ENCODE results near the gene ATM. TPM values are rescaled to one million over a fixed set of nuclear protein-coding genes. Genes with fewer than 3 reads are reported as not detected.

Gene ATM
- total and polyA plus RNA-seq, 2 donors (not counting 3 experiments of a cell fraction or from before 2014, with no cell fraction given), result 11.8 to 49.7 TPM

DNA sequence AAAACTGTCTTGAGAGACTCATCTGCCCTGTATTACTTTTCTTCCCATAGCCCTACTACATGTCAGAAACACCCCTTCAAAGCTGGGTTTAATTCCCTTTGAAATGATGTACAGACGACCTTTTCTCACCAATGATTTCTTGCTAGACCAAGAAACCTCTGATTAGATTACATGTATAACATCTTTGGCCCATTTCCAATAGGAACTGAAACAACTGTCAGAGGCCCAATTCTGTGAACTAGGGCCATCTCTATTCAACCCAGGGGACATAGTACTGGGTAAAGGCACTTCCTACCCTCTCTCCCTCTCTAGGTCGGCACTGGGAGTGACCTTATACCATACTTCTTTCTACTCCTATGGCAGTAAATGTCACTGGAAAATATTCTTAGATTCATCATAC is 19.8 kb upstream of the ATM start:
- Histone ChIP-seq H3K9me3 (replicated peaks; ENCODE audit: control insufficient read depth, insufficient read depth, low read length) (no peaks in the 10 kb centered on the region), H3K4me2 (ENCODE audit: insufficient read depth, low read length) (no peak overlapping the region), H2AFZ (ENCODE audit: low read depth, low read length) (no peak overlapping the region), H3K27me3 (ENCODE audit: control insufficient read depth in 2 of 2, insufficient read depth in 2 of 2, low read length in 2 of 2) (no peaks in the 10 kb centered on the region), H4K20me1 (replicated peaks; ENCODE audit: control insufficient read depth, extremely low read depth, insufficient read depth, low read length) (no peaks in the 10 kb centered on the region), H3K4me3 (replicated peaks in 1 of 3; ENCODE audit: insufficient read depth in 1 of 3, low read depth in 1 of 3, low read length in 3 of 3) (no peak overlapping the region), H3K27ac (ENCODE audit: insufficient read depth, low read depth, low read length) (no peak overlapping the region), H3K79me2 (ENCODE audit: control insufficient read depth, insufficient read depth, low read length) (peaks cover 37% of the 10 kb centered on the region), H3K4me1 (ENCODE audit: control insufficient read depth, extremely low read depth, insufficient read depth, low read length) (no peaks in the 10 kb centered on the region), H3K36me3 (ENCODE audit: control insufficient read depth in 2 of 2, extremely low read depth in 1 of 2, insufficient read depth in 2 of 2, low read length in 2 of 2) (peaks cover 12 to 25% of the 10 kb centered on the region in 2 experiments), H3K9ac (replicated peaks; ENCODE audit: extremely low read depth, insufficient read depth, low read length) (no peak overlapping the region), H3K9me1 (replicated peaks; ENCODE audit: control insufficient read depth, extremely low read depth, insufficient read depth, low read length) (no peaks in the 10 kb centered on the region)
- DNase-seq (ENCODE audit: low read depth, low spot score) (no peak), FAIRE-seq (no peak)
- ChIA-PET CTCF (no interaction called here), POLR2A (no interaction called here)
- TF ChIP-seq EZH2 (IDR thresholded peaks at IDR 0.05; ENCODE audit: borderline replicate concordance, low read depth, low read length, severe bottlenecking), result no peak
- no peak for TF ChIP-seq FOS (IDR thresholded peaks at IDR 0.05; ENCODE audit: borderline replicate concordance, insufficient read depth, low read length)
- no peak for TF ChIP-seq POLR2AphosphoS5 (IDR thresholded peaks at IDR 0.05; ENCODE audit: insufficient read depth, low read depth, low read length)
- no peak for TF ChIP-seq MYC (IDR thresholded peaks at IDR 0.05; ENCODE audit: low read depth, low read length)
- TF ChIP-seq, protein P1, sequence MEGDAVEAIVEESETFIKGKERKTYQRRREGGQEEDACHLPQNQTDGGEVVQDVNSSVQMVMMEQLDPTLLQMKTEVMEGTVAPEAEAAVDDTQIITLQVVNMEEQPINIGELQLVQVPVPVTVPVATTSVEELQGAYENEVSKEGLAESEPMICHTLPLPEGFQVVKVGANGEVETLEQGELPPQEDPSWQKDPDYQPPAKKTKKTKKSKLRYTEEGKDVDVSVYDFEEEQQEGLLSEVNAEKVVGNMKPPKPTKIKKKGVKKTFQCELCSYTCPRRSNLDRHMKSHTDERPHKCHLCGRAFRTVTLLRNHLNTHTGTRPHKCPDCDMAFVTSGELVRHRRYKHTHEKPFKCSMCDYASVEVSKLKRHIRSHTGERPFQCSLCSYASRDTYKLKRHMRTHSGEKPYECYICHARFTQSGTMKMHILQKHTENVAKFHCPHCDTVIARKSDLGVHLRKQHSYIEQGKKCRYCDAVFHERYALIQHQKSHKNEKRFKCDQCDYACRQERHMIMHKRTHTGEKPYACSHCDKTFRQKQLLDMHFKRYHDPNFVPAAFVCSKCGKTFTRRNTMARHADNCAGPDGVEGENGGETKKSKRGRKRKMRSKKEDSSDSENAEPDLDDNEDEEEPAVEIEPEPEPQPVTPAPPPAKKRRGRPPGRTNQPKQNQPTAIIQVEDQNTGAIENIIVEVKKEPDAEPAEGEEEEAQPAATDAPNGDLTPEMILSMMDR (IDR thresholded peaks at IDR 0.05; ENCODE audit: extremely low read depth in 1 of 2, insufficient read depth in 1 of 2, low read depth in 1 of 2, low read length in 2 of 2), result no peak
- TF ChIP-seq GATA2 (IDR thresholded peaks at IDR 0.05; ENCODE audit: insufficient read depth, insufficient read length, low read depth, low read length), result no peak
- TF ChIP-seq POLR2A (IDR thresholded peaks at IDR 0.05; ENCODE audit: low read depth, low read length), result no peak
- TF ChIP-seq JUN (IDR thresholded peaks at IDR 0.05; ENCODE audit: borderline replicate concordance, insufficient read depth, insufficient read length, low read depth), result no peak
- TF ChIP-seq, protein P2, sequence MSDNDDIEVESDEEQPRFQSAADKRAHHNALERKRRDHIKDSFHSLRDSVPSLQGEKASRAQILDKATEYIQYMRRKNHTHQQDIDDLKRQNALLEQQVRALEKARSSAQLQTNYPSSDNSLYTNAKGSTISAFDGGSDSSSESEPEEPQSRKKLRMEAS (IDR thresholded peaks at IDR 0.05; ENCODE audit: insufficient read depth, insufficient read length), result no peak
- dilution Hi-C loops (cut with MboI; ENCODE audit: extremely low pct_ligation_motif_present, low sequenced_read_pairs) (no loop called here), intact Hi-C loops (cut with micrococcal nuclease) (no loop called here)
- no TSS peak for BruUV-seq (replicated peaks)
